ENCODE measurements around the gene CEACAM18.

- TF ChIP-seq EZH2 (IDR thresholded peaks at IDR 0.05; ENCODE audit: borderline replicate concordance, low read depth, low read length, severe bottlenecking) (no peak), CTCF (IDR thresholded peaks at IDR 0.05; ENCODE audit: borderline replicate concordance, extremely low read depth, low read length, poor library complexity, severe bottlenecking) (no peak)
These were observed 30.3 kb upstream of the CEACAM18 start for GRCh38 chr19:51448011-51448410.

All from DND-41 (cell line).